HL-60 (cell line): ENCODE data around the gene NHEJ1.

Source experiments
- CTCF ChIP-seq: IDR thresholded peaks from one replicate; pipeline ENCODE4 v1.5.1; 2011; ENCODE audit warnings: low read length, control low read depth, inconsistent platforms; ENCODE audit not compliant: insufficient read depth
- GABPA ChIP-seq: IDR thresholded peaks from 2 replicates; pipeline ENCODE4 v1.6.1; 2012; ENCODE audit warnings: low read depth
- POLR2AphosphoS5 ChIP-seq: IDR thresholded peaks from 2 replicates; pipeline ENCODE4 v1.6.1; 2012; ENCODE audit warnings: low read depth
- REST ChIP-seq: IDR thresholded peaks from 2 replicates; pipeline ENCODE4 v1.6.1; 2012; ENCODE audit warnings: low read depth; ENCODE audit not compliant: insufficient replicate concordance

DNA sequence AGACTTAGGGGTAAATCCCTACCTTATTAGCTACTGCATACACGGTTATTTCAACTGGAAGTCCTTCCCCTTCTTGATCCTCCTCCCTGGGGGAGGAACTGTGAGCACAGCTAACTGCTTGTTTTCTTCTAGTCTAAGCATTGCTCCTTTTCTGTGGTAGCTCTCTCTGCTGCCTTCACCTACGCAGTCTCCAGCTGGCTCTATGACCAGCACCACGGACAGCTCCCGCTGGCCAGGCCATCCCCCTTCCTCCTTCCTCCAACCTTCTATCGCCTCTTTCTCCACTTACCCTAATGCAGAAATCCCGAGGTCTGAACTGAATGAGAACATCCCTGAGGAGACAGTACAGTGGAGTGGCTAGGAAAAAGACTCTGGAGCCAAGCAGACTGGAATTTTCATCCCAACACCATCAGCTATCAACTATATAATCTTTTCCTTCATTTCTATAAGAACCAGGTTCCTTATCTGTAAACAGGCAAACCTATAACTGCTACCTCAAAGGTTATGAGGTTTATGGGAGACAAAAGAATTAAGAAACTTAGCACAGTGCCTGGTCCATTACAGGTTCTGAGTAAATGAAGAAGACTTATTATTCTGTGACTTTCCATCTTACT is 114.6 kb downstream of the NHEJ1 start:
- TF ChIP-seq POLR2AphosphoS5 (no peak), CTCF (no peak), REST (peak; percentile 99), GABPA (no peak)
